ENCODE data around the gene SLC24A4. TPM values are rescaled to one million over a fixed set of nuclear protein-coding genes. Genes with fewer than 3 reads are reported as not detected.
A peak's percentile ranks its signal among the peaks of the same experiment; 100 is the strongest.

The SLC24A4 gene
- total RNA-seq, 1 donor from 2014 or later, result not detected

DNA sequence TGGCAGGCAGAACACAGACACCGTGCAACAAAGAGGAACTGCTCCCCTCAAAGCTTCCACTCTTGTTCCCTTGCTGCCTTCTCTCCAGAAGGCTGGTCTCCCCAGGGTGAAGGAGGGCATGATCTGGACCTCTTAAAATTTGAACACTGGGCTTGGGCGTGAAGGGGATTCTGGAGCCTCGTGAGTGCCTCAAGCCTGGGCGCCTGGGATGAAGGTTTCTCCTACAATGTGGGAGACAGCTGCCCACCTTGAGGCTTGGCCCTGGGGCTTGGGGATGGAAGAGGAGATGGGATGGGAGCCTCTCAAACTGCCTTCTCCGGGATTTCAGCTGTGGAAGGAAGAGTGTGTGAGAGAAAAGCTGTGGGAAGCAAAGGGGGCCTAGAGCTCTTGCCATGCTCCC, 182.9 kb downstream of the SLC24A4 start:
- no peak for TF ChIP-seq CTCF (IDR thresholded peaks at IDR 0.05; ENCODE audit: insufficient read depth, low read length, poor library complexity, severe bottlenecking)
- Histone ChIP-seq H3K27me3 (ENCODE audit: control insufficient read depth, insufficient read depth, low read length) (no peaks in the 10 kb centered on the region), H3K4me3 (ENCODE audit: low read depth, low read length) (no peak overlapping the region), H3K36me3 (ENCODE audit: control insufficient read depth, insufficient read depth, low read length) (no peaks in the 10 kb centered on the region)
- no peak for DNase-seq (ENCODE audit: low read depth)

DNA sequence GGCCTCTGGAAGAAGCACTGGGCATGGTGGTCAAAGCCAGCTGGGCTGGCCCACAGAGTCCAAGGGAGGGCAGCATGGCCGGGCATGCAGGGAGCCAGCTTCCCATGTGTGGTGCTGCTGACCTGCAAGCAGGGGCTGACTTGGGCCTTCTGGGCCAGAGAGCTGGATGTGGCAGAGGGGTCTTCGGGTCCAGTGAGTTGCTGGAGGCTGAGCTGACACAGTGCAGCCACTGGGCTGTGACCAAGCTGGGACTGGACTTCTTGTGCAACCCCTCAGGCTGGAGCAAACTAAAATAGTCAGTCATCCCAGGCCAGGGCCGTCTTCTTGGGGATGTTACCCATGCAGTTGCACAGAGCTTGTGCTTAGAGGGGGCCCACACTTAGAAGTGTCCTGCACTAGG, 183.3 kb downstream of the SLC24A4 start:
- H3K36me3 ChIP-seq (ENCODE audit: control insufficient read depth, insufficient read depth, low read length), result no peaks in the 10 kb centered on the region
- TF ChIP-seq CTCF (IDR thresholded peaks at IDR 0.05; ENCODE audit: insufficient read depth, low read length, poor library complexity, severe bottlenecking), result no peak
- no peak for DNase-seq (ENCODE audit: low read depth)
- H3K27me3 ChIP-seq (ENCODE audit: control insufficient read depth, insufficient read depth, low read length), result no peaks in the 10 kb centered on the region
- H3K4me3 ChIP-seq (ENCODE audit: low read depth, low read length), result no peak overlapping the region

- H3K27me3 ChIP-seq (ENCODE audit: control insufficient read depth, insufficient read depth, low read length), result no peaks in the 10 kb centered on the region
- H3K4me3 ChIP-seq (ENCODE audit: low read depth, low read length), result no peak overlapping the region
- TF ChIP-seq CTCF (IDR thresholded peaks at IDR 0.05; ENCODE audit: insufficient read depth, low read length, poor library complexity, severe bottlenecking), result no peak
- no peaks in the 10 kb centered on the region for H3K36me3 ChIP-seq (ENCODE audit: control insufficient read depth, insufficient read depth, low read length)
- no peak for DNase-seq (ENCODE audit: low read depth)
These were observed 184.3 kb downstream of the SLC24A4 start for GRCh38 chr14:92507174-92507768.

- Histone ChIP-seq H3K27me3 (ENCODE audit: control insufficient read depth, insufficient read depth, low read length) (no peaks in the 10 kb centered on the region), H3K4me3 (ENCODE audit: low read depth, low read length) (no peak overlapping the region), H3K36me3 (ENCODE audit: control insufficient read depth, insufficient read depth, low read length) (no peaks in the 10 kb centered on the region)
- DNase-seq (ENCODE audit: low read depth), result no peak
- no peak for TF ChIP-seq CTCF (IDR thresholded peaks at IDR 0.05; ENCODE audit: insufficient read depth, low read length, poor library complexity, severe bottlenecking)
These were observed 188.0 kb downstream of the SLC24A4 start for GRCh38 chr14:92510972-92511371.

GRCh38 chr14:92511453-92512238, 188.7 kb downstream of the SLC24A4 start:
- Histone ChIP-seq H3K4me3 (ENCODE audit: low read depth, low read length) (no peak overlapping the region), H3K27me3 (ENCODE audit: control insufficient read depth, insufficient read depth, low read length) (no peaks in the 10 kb centered on the region), H3K36me3 (ENCODE audit: control insufficient read depth, insufficient read depth, low read length) (no peaks in the 10 kb centered on the region)
- DNase-seq (ENCODE audit: low read depth), result peak; percentile 90
- TF ChIP-seq CTCF (IDR thresholded peaks at IDR 0.05; ENCODE audit: insufficient read depth, low read length, poor library complexity, severe bottlenecking), result no peak

All from kidney epithelial cell (primary cell).